Motor neuron (in vitro differentiated cells): ENCODE data around the gene RNU5D-1. TPM values are rescaled to one million over a fixed set of nuclear protein-coding genes. Genes with fewer than 3 reads are reported as not detected.
"Not testable (repeated sequence)": the region's sequence is repeated elsewhere in the genome, so short reads cannot be mapped to it uniquely, and the experiment has no call there.

Experiments
- ATAC-seq, 8 experiments: fragments of 200-7000 bp; cut with Tn5 transposase; replicated peaks in 6 of 8; 2 replicates each; pipeline ENCODE4 v1.8.0; 2021; ENCODE audit warnings: mild to moderate bottlenecking in 8 of 8, moderate library complexity in 8 of 8
- H3K27ac ChIP-seq, 2 donors: fragments of 250-450 bp; sonication (Bioruptor Pico); 2 replicates each; pipeline ENCODE4 v1.9.0; 2021; ENCODE audit warnings: antibody characterized with exemption in 2 of 2, mild to moderate bottlenecking in 2 of 2, moderate library complexity in 1 of 2
- H3K4me1 ChIP-seq, 2 donors: fragments of 250-450 bp; sonication (Bioruptor Pico); replicated peaks in 1 of 2; 2 replicates each; pipeline ENCODE4 v1.6.1; 2021; ENCODE audit warnings: antibody characterized with exemption in 2 of 2, mild to moderate bottlenecking in 2 of 2, moderate library complexity in 1 of 2
- H3K4me3 ChIP-seq, 5 donors: fragments of 250-450 bp; sonication (Bioruptor Pico); 2 replicates each; pipeline ENCODE4 v1.9.0; 2021; ENCODE audit warnings: antibody characterized with exemption in 5 of 5, mild to moderate bottlenecking in 5 of 5, moderate library complexity in 4 of 5
- WGBS, 10 experiments: fragments of 450-650 bp; shearing (Covaris generic); methylation state at CpG; one replicate each; pipeline ENCODE4 v1.0.0; 2022; 5-methylcytosine and 5-hydroxymethylcytosine counted together
- in situ Hi-C, 9 experiments: fragments of 400-800 bp; cut with MboI; loops; one replicate each; pipeline ENCODE4 v1.15.0; 2021; ENCODE audit warnings: low sequenced_read_pairs in 9 of 9, low pct_unique_long_range_greater_than_20kb in 2 of 9; ENCODE audit not compliant: unreplicated experiment in 9 of 9
- total RNA-seq, 8 experiments: library from RNA; unstranded; fragments of 300-600 nt; gene quantifications; 2 replicates each; pipeline versions ENCODE4 v1.2.3 to v1.2.4, GENCODE V29; 2022

The RNU5D-1 gene
- total RNA-seq, 8 experiments from 2014 or later, result under 0.01 TPM; not detected in 4

GRCh38 chr1:44757420-44757819, 26.4 kb upstream of the RNU5D-1 start:
- no peaks in the 10 kb centered on the region for H3K4me1 ChIP-seq
- H3K4me3 ChIP-seq, result no peak overlapping the region
- in situ Hi-C loops, result no loop called here
- no peak for ATAC-seq
- H3K27ac ChIP-seq, result no peak overlapping the region
- 92 to 100% (median 100%) methylated on average over 1 to 2 of the region's 2 CpGs; no CpG with 5 or more reads in 5 of the 10 experiments for WGBS, 10 experiments

- no peak for ATAC-seq
- 71 to 100% (median 92%) methylated on average over 2 to 3 of the region's 3 CpGs; no CpG with 5 or more reads in 4 of the 10 experiments for WGBS, 10 experiments
These were observed 16.9 kb upstream of the RNU5D-1 start for GRCh38 chr1:44747878-44748277.

GRCh38 chr1:44743211-44743610, 12.2 kb upstream of the RNU5D-1 start:
- no peak for ATAC-seq
- WGBS, 10 experiments, result 86 to 100% (median 100%) methylated on average over 1 of the region's 1 CpG; no CpG with 5 or more reads in 2 of the 10 experiments
- Histone ChIP-seq H3K4me3 (no peak overlapping the region), H3K4me1 (peaks cover 3 to 12% of the 10 kb centered on the region in 2 donors), H3K27ac (no peak overlapping the region)
- in situ Hi-C loops, result loop anchor here in 1 of 9 experiments (25.0 kb wide), 1 partner anchor 569 kb away; no protein-coding TSS in a partner anchor

More at GRCh38 chr1:44747878-44748277, 16.9 kb upstream of the RNU5D-1 start:
- in situ Hi-C loops, result loop anchor here in 1 of 9 experiments (25.0 kb wide), 1 partner anchor 564 kb away; no protein-coding TSS in a partner anchor
- H3K4me1 ChIP-seq, result peaks cover 0 to 2% of the 10 kb centered on the region in 2 donors
- H3K27ac ChIP-seq, result no peak overlapping the region
- no peak overlapping the region for H3K4me3 ChIP-seq

GRCh38 chr1:44740179-44740617, 9.2 kb upstream of the RNU5D-1 start:
- WGBS, 10 experiments, result 0 to 10% (median 0%) methylated on average over 1 to 14 of the region's 14 CpGs
- in situ Hi-C loops, result loop anchor here in 1 of 9 experiments (25.0 kb wide), 1 partner anchor 572 kb away; no protein-coding TSS in a partner anchor
- Histone ChIP-seq H3K4me1 (peaks cover 3 to 10% of the 10 kb centered on the region in 2 donors), H3K4me3 (peak overlapping the region; percentile 41 to 54 (median 50)), H3K27ac (peak overlapping the region in 1 of 2 donors; percentile 4)
- peak in 1 of 8 experiments; percentile 50 for ATAC-seq

GRCh38 chr1:44739307-44740178, 8.6 kb upstream of the RNU5D-1 start, which contains the start of gene KIF2C:
Gene KIF2C, plus strand, starts transcription at chr1:44739837. Its CDS starts 96 bp downstream, at chr1:44739933.
- H3K27ac ChIP-seq, result peak within 1 kb of the TSS; percentile 37 to 51
- ATAC-seq, result peak; percentile 98 to 100 (median 99)

GRCh38 chr1:44738953-44739306, 8.0 kb upstream of the RNU5D-1 start:
- H3K4me1 ChIP-seq, ATAC-seq: not testable (repeated sequence)
- Histone ChIP-seq H3K27ac (peak overlapping the region in 1 of 2 donors; percentile 51), H3K4me3 (peak overlapping the region; percentile 41 to 54 (median 50))
- WGBS, 10 experiments, result 40 to 100% (median 92%) methylated on average over 1 of the region's 1 CpG; no CpG with 5 or more reads in 6 of the 10 experiments
- in situ Hi-C loops, result loop anchor here in 1 of 9 experiments (25.0 kb wide), 1 partner anchor 573 kb away; no protein-coding TSS in a partner anchor

More at GRCh38 chr1:44739307-44740178, 8.6 kb upstream of the RNU5D-1 start, which contains the start of gene KIF2C:
- Histone ChIP-seq H3K4me1 (peaks cover 3 to 10% of the 10 kb centered on the region in 2 donors), H3K4me3 (peak within 1 kb of the TSS; percentile 41 to 54 (median 50))
- WGBS, 10 experiments, result 0 to 8% (median 3%) methylated on average over 1 to 40 of the region's 57 CpGs
- in situ Hi-C loops, result loop anchor here in 1 of 9 experiments (25.0 kb wide), 1 partner anchor 573 kb away; no protein-coding TSS in a partner anchor

- Histone ChIP-seq H3K27ac (no peak overlapping the region), H3K4me3 (no peak overlapping the region), H3K4me1 (peaks cover 3 to 10% of the 10 kb centered on the region in 2 donors)
- in situ Hi-C loops, result loop anchor here in 1 of 9 experiments (25.0 kb wide), 1 partner anchor 576 kb away; no protein-coding TSS in a partner anchor
- no peak for ATAC-seq
- 93 to 100% (median 100%) methylated on average over 1 of the region's 1 CpG; no CpG with 5 or more reads in 4 of the 10 experiments for WGBS, 10 experiments
These were observed 5.0 kb upstream of the RNU5D-1 start for GRCh38 chr1:44735992-44736391.

GRCh38 chr1:44733784-44734183, 2.8 kb upstream of the RNU5D-1 start:
- in situ Hi-C loops, result loop anchor here in 1 of 9 experiments (25.0 kb wide), 1 partner anchor 579 kb away; no protein-coding TSS in a partner anchor
- no peak overlapping the region for H3K27ac ChIP-seq
- 0 to 100% (median 78%) methylated on average over 1 of the region's 1 CpG; no CpG with 5 or more reads in 3 of the 10 experiments for WGBS, 10 experiments
- H3K4me3 ChIP-seq, result no peak overlapping the region
- no peak for ATAC-seq
- peaks cover 0 to 4% of the 10 kb centered on the region in 2 donors for H3K4me1 ChIP-seq

GRCh38 chr1:44733365-44733764, 2.4 kb upstream of the RNU5D-1 start:
- in situ Hi-C loops, result loop anchor here in 1 of 9 experiments (25.0 kb wide), 1 partner anchor 579 kb away; no protein-coding TSS in a partner anchor
- ATAC-seq, result no peak
- WGBS, 10 experiments, result 0 to 100% (median 90%) methylated on average over 1 of the region's 1 CpG; no CpG with 5 or more reads in 6 of the 10 experiments
- Histone ChIP-seq H3K27ac (no peak overlapping the region), H3K4me3 (no peak overlapping the region), H3K4me1 (peaks cover 0 to 4% of the 10 kb centered on the region in 2 donors)

GRCh38 chr1:44724955-44725698, 5.8 kb downstream of the RNU5D-1 start:
- ATAC-seq, result no peak
- in situ Hi-C loops, result loop anchor here in 1 of 9 experiments (25.0 kb wide), 1 partner anchor 587 kb away; no protein-coding TSS in a partner anchor
- no peaks in the 10 kb centered on the region for H3K4me1 ChIP-seq
- H3K4me3 ChIP-seq, result no peak overlapping the region
- 80 to 96% (median 87%) methylated on average over 1 to 19 of the region's 27 CpGs; no CpG with 5 or more reads in 3 of the 10 experiments for WGBS, 10 experiments
- H3K27ac ChIP-seq, result no peak overlapping the region

GRCh38 chr1:44724296-44724954, 6.5 kb downstream of the RNU5D-1 start:
- Histone ChIP-seq H3K4me3 (no peak overlapping the region), H3K4me1 (no peaks in the 10 kb centered on the region), H3K27ac (no peak overlapping the region)
- in situ Hi-C loops, result no loop called here
- 95% methylated on average over 18 of the region's 64 CpGs; no CpG with 5 or more reads in 9 of the 10 experiments for WGBS, 10 experiments
- ATAC-seq, result no peak
